Measurements from ENCODE around the gene PRKAG2. TPM values are rescaled to one million over a fixed set of nuclear protein-coding genes. Genes with fewer than 3 reads are reported as not detected.
"Not testable (repeated sequence)": the region's sequence is repeated elsewhere in the genome, so short reads cannot be mapped to it uniquely, and the experiment has no call there.

Gene PRKAG2
- total RNA-seq, 1 donor from 2014 or later = 22.0 TPM

DNA sequence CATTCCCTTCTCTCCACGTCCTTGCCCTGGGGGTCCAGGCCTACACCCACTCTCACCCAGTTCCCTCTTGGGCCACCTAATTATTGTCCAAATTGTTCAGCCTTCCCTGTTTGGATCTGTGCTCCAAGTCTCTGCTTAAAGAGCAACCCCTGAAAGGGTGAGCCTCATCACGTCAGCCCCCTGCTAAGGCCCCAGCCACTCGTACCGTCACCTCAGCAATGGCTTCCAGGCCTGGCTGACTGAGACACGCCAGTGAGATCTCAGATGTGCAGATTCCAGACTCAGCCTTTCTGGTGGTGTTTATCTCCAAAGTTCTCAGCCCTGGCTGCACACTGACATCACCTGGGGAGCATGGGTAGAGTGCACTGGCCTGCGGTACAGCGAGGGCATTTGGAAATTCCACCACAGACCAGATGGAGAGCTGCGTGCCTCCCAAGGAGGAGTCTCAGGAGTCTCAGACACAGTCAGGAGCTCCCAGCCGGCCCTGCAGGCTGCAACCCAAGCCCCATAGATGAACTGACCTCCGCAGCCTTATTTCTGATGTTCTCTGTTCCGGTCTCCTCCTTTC is 87.5 kb downstream of the PRKAG2 start:
- no peak for DNase-seq (ENCODE audit: low read depth, low spot score)

DNA sequence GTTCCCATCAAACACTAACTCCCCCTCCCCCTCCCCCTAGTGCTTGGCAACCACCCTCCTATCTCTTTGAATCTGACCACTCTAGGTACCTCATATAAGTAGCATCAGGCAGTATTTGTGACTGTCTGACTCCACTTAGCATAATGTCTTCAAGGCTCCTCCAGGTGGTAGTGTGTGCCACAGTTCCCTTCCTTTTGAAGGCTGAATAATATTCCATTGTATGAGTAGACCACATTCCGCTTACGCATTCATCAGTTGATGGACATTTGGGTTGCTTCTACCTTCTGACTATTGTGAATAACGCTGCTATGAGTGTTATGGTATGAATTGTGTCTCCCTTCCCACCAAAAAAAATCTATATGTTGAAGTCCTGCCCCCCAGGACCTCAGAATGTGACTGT is 89.6 kb downstream of the PRKAG2 start:
- no peak for DNase-seq (ENCODE audit: low read depth, low spot score)

DNA sequence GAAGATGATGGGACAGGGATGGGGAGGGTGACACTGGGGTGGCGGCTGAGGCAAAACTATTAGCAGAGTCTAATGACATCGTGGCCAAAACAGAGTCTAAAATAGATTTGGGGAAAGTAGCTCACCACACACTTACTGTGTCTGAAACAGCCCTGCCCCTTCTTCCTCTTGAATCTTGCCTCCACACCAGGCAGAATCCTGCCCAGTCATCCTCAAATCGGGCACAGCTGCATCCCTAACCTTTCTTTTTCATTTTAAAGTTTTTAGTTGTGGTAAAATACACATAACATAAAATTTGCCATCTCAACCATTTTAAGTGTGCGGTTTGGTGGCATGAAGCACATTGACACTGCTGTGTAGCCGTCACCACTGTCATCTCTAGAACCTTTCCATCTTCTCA is 90.0 kb downstream of the PRKAG2 start:
- no peak for DNase-seq (ENCODE audit: low read depth, low spot score)

DNA sequence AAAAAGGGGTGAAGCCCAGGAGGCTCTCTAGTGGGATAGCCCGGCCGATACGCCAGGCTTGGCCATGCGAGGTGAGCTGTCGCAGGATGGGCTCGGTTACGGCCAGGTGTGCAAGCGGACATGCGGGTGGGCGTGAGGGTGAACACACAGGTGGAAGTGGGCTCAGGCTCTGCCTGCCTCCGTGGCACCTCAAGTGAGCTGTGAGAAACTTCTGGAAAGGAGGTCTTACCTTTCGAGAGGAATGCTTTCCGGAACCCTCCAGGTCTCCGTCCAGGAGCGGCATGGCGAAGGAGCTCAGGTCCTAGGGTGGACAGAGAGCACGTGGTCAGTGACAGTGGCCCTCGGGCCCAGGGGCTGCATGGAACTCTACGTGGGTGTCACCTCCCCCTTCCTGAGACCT is 90.7 kb downstream of the PRKAG2 start:
- DNase-seq (ENCODE audit: low read depth, low spot score) = no peak

DNA sequence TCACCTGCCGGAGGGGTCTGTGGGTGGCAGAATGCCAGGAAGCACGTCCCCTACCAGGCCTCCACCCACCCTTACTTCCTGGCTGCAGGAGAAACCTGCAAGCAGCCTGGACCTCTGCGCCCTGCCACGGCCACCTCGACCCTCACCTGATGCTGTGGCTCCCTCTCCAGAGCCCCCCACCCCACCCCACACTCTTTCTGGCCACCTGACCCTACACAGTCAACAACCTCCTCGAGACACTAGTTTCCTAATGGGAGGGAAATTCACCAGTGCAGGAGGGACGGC is 91.3 kb downstream of the PRKAG2 start:
- no peak for DNase-seq (ENCODE audit: low read depth, low spot score)

DNA sequence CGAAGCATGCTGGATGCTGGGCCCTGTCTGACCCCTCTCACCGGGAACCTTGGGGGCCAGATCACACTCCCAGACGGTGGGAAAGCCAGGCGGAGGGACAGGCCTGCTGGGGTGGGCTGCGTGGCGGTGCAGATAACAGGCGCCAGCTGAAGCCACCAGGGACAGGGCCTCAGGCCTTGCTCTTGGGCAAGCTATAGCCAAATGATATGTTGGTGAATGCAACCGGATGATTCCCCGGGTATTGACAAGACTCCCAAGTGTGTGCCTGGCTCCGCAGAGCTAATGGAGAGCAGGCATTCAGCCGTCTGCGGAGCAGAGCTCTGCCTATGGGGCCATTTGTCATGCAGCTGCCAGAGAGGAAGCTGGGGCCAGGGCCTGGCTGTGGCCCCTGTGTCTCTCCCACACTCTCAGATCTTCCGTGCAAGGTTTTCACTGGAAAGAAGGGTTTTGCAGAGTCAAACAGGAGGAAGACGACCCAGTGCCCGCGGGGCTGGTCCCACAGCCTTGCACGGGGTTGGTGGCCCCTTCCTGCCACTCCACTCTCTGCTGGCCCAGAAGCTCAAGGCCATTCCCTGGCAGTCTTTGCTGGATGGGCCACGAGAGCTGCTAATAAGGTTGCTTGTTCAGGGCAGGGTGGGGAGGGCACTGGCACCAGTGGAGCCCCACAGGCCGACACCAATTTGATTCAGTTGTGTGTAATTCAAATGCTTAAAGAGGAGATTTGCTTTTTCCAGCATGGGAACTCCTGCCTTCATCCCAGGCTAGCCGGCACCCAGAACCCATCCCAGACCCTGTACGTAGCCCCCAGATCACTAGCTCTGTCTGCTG is 91.8 kb downstream of the PRKAG2 start:
- DNase-seq (ENCODE audit: low read depth, low spot score) = no peak

DNA sequence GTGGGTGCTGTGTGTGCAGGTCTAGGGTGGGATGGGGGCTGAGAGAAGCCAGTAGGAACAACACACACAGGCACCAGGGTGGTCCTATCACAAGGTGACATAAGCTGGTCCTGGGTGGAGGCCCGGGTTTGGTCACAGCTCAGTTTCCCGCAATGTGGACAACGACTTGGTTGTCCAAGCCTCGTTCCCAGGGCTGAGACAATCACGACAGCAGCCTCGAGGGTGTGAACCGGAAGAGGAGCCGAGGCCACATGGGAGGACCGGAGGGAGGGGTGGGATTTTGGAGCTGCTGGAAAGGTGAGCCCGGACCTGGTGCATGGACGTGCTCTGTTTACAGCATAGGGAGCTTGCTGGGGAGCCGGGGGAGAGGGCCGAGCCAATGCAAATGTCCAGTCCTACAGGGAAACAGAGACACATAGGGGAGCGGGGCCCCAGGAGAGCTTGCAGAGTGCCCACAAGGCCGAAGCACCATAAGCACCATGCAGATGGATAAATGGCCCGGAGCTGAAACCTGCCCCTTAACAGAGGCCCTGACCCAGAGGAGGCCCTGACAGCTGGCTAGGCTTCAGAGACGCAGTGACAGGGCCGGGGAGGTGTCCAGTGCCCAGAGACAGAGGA is 92.8 kb downstream of the PRKAG2 start:
- DNase-seq (ENCODE audit: low read depth, low spot score) = no peak

DNA sequence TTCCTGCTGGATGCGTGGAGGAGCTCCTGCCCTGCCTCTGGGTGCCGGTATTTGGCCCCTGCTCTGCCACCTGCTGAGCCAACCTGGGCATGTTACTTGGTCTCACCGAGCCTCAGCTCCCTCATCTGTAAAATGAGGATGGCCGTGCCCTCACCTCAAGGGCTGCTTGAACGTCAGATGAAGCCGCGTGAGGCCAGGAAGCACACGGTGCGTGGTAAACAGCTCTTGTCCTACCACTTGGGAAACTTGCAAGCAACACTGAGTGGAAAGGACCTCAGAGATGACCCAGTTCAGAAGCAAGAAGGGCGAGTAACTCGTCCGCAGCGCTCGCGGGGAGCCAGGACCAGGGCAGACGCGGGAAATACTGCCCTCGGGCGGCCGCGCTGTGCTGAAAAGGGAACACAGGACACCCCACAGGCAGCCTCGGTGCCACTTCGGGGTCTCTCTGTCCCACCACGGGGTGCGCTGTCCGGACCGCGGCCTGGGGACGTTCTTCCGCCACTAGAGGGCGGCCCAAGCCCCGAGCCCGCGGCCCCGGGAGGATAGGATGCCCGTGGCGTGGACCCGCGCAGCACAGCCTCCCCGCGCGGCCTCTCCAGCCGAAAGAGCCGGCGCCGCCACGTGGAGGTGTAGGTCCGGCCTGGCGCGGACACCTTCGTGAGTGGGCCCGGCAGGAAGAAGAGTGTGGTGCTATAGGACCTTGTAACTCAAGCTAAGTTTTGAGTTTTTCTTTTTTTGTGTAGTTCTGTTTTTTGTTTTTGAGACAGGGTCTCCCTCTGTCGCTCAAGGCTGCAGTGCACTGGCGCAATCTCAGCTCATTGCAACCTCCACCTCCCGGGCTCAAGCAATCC is 94.1 kb downstream of the PRKAG2 start:
- DNase-seq (ENCODE audit: low read depth, low spot score) = no peak

DNA sequence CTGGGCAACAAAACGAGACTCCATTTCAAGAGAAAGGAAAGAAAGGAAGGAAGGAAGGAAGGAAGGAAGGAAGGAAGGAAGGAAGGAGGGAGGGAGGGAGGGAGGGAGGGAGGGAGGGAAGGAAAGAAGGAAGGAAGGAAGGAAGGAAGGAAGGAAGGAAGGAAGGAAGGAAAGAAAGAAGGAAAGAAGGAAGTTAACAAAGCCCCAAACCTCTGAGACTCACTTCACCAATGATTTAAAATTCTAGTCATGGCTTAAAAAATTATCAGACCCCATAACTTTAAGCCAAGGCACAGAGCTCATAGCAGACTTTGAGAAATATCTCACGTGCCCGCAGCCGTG is 94.7 kb downstream of the PRKAG2 start:
- DNase-seq (ENCODE audit: low read depth, low spot score) = not testable (repeated sequence)

DNA sequence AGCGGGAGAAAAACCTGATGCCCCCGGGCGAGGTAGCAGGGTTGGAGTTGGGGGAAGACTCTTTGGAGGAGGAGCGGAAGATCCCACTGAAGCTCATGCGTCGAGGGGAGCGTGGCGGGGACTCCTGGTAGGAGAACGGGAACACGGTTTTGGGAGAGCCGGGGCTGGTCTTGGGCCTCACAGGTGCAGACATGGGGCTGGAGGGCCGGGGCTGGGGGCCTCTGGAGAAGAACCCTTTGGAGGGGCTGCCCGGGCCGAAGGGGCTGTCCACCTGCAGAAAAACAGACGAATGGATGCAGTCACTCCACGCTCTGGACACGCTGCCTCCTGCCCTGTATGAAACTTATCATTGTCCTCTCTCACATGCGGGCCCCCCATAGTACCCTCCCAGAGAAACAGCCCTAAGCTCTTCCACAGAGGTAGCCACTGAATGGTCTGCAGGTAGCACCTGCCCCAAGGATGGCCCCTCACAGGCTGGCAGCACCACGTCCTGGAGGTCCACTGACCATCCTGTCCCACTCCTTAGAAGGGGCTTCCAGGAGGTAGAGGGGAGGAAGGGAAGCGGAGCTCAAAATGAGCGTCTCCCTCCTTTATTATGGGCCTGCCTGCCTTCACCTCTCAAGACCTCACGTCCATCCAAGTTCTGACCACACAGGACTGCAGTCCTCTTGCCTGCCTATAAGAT is 95.6 kb downstream of the PRKAG2 start:
- no peak for DNase-seq (ENCODE audit: low read depth, low spot score)

DNA sequence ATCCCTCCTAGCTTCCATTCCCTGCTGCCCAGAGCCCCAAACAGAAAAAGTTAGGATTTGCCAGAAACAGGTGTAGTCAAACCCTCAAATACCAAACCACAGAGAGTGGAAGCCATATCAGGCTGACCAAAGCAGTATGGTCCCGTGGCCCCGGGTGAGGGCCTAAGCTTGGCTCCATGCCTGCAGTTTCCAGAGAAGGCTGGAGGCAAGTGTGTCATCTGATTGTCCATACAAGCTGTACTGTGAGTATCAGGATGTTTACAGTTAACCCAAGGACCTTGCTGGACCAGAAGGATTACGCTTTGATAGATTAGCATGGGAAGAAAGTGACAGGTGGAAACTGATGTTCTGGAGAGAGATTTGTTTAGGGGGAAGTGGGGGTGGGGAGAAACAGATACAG is 96.3 kb downstream of the PRKAG2 start:
- DNase-seq (ENCODE audit: low read depth, low spot score) = peak; percentile 50

DNA sequence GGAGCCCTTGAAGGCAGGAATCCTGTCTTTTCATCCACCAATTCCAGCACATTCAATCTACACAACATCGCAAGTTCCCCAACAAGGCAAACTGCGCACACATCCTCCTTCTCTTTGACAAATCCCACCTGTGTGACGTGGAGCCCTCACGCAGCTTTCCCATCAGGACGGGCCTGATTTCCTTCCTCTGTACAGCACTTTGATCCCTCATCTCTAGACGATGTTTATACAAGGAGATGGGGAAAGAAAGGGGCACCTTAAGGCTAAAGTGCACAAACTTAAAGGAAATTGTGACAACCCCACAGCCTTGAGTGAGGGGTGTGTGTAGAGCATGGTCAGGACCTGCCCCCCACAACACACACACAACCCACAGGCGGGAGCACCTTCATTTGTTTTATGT is 97.2 kb downstream of the PRKAG2 start:
- DNase-seq (ENCODE audit: low read depth, low spot score) = no peak

DNA sequence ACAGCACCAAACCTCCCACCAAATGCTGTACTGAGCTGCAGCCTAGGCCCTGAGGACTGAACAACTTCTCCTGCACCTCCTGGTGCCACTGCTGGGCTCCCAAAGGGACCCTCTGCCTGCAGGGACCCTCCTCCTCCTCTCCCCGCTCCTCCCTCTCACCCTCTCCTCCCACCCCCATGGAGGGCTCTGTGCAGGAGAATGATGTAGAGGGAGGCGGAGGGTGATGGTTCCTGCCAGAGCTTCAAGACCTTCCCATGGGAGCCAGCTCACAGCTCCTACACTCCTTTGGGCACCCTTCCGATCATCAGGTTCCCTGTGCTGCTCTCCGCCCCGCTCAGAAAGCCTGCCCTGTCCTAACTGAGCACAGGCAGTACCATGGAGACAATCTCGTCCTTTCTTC is 97.7 kb downstream of the PRKAG2 start:
- no peak for DNase-seq (ENCODE audit: low read depth, low spot score)

DNA sequence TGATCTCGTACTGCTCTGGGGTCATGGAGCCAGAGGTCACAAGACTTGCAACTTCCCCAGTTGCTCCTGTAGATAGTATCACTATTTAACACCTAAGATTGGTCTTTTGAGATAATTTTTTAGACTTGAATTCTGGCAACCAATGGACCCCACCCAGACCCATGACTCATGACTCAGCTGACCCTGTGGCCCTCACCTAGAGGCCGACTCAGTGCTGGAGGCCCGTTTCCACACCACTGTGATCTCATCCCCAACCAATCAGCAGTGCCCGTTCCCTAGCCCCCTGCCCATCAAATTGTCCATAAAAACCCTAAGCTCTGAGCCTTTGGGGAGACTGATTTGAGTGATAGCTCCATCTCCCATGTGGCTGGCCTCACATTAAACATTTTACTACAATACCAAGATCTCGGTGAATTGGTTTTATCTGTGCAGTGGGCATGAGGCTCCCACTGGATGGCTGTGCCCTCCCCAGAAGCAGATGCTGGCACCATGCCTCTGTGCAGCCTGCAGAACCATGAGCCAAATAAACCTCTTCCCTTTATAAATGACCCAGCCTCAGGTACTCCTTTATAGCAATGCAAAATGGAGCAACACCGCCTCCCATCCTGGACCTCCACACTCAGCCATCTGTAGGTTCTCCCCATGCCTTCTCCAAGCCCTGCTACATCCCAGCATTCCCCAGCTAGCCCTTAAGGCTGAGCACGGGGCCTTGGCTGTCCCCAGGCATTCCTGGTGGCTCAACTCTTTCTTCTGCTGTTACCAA is 98.8 kb downstream of the PRKAG2 start:
- DNase-seq (ENCODE audit: low read depth, low spot score) = no peak

DNA sequence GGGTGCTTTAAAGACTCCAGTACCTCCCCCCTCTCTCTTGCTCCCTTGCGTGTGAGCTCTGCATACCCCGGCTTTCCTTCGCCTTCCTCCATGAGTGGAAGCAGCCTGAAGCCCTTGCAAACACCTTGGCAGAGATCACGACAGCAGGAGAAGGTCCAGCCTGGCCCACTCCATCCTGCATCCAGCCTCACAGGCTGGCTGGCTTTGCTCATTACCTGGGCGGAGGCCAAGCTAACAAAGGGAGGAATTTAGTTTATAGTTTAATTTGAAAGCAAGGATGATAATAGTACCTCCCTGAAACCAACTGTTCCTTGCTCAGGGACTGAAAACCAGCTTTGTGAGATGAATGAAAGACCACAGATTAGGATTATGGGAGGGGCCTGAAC is 99.4 kb downstream of the PRKAG2 start:
- DNase-seq (ENCODE audit: low read depth, low spot score) = no peak

DNA sequence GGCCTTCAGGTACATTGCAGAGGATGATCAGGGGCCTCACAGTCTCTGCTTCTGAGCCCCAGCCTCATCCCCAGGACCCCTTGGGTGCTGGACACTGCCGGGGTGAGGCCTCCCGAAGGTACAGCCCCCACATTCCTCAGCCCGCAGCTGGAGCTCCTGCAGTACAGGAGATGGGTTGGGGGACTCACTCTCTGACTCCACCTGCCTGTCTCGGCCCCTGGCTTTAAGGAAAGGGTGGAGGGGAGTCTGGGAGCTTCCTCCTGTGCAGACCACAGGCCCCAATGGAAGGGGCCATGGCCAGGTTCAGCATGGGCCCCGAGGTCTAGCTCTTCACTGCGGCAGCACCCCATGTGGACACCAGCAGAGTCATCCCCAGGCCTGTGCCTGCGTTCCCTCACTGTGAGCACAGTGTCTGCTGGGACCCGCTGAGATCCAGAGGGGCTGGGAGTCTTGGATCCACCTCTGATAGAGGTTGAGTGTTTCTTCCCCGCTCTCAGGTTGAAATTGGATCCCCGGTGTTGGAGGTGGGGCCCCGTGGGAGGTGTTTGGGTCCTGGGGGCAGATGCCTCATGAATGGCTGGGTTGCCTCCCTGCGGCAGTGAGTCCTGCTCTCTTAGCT is 99.9 kb downstream of the PRKAG2 start:
- no peak for DNase-seq (ENCODE audit: low read depth, low spot score)

DNA sequence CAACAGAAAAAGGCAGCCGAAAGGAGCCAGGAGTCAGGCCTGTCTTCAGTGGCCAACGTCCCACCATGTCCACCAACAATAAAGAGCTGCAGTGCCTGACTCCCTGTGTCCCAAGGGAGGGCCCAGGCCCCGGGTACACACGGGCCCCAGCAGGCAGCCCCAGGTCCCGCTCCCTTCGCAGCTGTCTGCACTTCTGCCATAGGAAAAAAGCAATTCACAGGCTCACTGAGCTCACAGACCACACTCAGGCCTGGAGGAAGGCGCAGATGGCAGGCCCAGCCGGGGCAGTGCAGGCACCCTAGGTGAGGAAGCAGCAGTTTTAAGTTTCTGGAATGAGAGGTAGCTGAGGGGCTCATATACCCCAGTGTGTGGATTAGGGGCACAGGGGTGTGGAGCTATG is 100.5 kb downstream of the PRKAG2 start:
- DNase-seq (ENCODE audit: low read depth, low spot score) = no peak

DNA sequence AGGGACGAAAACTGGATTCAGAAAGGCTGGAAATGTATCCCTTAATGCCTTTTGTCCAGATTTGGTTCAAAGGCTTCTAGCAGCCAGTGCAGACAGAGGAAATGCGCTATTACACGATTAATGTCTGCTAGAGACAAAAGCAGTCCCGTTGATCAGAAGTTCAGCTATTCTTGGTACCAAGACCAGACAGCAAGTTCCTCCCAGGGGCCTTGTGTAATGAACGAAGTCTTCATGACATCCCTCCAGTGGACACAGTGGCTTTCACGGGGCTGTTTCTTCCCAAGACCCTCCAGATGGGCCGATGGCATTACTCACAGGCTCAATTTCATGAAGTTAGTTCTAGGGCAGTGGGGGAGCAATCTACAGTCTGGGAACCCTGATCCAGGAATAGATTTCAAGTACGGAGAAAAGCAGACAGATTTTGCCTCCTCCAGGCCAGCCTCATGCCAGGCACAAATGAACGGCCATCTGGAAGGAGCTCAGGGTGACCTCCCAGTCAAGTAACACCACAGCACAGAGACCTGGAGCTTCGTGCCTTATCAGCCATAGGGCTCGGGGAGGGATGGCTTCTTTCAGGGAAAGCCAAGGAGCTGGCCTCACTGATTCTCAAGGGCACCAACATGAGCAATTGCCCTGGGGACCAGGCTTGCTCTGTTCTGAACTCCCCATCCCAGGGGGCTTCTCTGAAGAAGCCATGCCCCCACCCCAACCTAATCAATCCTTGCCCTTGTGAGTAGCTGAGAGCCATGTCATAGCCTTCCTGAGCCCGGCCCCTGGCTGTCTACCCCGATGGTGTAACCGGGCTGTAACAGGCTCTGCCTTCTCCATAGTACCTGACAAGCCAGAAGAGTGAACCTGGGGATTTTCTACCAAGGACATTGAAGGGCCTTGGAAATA is 101.1 kb downstream of the PRKAG2 start:
- no peak for DNase-seq (ENCODE audit: low read depth, low spot score)

DNA sequence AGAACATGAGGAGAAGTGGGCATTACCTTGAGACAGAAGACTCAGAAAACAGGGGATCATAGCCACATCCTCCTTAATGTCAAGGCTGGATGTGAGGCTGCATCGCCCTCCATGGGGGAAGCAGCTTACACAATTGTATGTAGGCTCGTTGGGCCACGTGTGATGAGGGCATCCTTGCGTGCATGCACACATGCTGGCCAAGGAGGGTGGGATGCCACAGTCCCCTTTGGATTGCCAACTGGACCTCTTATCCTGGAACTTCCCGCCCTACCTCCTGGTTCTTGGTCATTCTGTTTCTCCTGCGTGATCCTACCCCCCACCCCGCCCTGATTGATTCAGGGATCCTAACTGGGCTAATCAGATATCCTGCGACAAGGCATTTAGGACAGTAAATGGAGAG is 102.0 kb downstream of the PRKAG2 start:
- DNase-seq (ENCODE audit: low read depth, low spot score) = no peak

DNA sequence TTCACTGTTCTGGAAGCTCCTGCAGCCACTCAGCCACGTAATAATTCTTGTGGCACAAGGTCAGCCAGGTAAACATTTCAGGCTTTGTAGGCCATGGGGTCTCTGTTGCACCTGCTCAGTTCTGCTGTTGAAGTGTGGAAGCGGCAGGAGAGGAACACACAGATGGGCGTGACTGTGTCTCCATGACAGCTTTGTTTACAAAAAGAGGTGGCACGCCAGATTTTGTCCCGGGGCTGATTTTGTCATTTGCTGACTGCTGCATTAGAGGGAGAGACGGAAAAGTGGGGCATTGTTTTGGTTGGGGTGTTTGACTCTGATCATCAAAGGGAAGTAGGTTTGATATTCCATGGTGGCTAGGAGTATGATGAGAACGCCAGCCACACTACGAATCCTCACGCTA is 103.1 kb downstream of the PRKAG2 start:
- no peak for DNase-seq (ENCODE audit: low read depth, low spot score)

Measured in pulmonary artery endothelial cell (primary cell).